Measurements from ENCODE around the gene TRABD2A. TPM values are rescaled to one million over a fixed set of nuclear protein-coding genes. Genes with fewer than 3 reads are reported as not detected.
"Not testable (repeated sequence)": the region's sequence is repeated elsewhere in the genome, so short reads cannot be mapped to it uniquely, and the experiment has no call there.

TRABD2A gene
- total RNA-seq, 1 donor from 2014 or later, result 0.84 TPM

GRCh38 chr2:84781942-84782716, 98.8 kb downstream of the TRABD2A start:
- Mint-ChIP-seq H3K4me3 (no peak overlapping the region), H3K4me1 (no peaks in the 10 kb centered on the region), H3K36me3 (ENCODE audit: low read depth) (peaks cover 2% of the 10 kb centered on the region), H3K9me3 (peaks cover 4% of the 10 kb centered on the region), H3K27ac (ENCODE audit: unreplicated experiment) (no peak overlapping the region), H3K27me3 (ENCODE audit: low read depth) (no peaks in the 10 kb centered on the region)
- TF ChIP-seq, protein P1, sequence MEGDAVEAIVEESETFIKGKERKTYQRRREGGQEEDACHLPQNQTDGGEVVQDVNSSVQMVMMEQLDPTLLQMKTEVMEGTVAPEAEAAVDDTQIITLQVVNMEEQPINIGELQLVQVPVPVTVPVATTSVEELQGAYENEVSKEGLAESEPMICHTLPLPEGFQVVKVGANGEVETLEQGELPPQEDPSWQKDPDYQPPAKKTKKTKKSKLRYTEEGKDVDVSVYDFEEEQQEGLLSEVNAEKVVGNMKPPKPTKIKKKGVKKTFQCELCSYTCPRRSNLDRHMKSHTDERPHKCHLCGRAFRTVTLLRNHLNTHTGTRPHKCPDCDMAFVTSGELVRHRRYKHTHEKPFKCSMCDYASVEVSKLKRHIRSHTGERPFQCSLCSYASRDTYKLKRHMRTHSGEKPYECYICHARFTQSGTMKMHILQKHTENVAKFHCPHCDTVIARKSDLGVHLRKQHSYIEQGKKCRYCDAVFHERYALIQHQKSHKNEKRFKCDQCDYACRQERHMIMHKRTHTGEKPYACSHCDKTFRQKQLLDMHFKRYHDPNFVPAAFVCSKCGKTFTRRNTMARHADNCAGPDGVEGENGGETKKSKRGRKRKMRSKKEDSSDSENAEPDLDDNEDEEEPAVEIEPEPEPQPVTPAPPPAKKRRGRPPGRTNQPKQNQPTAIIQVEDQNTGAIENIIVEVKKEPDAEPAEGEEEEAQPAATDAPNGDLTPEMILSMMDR (conservative IDR thresholded peaks at IDR 0.05), result no peak
- DNase-seq (ENCODE audit: low read depth, low spot score), result no peak

- peaks cover 15% of the 10 kb centered on the region for H3K9me3 Mint-ChIP-seq
- H3K4me1 Mint-ChIP-seq, result no peaks in the 10 kb centered on the region
- no peaks in the 10 kb centered on the region for H3K27me3 Mint-ChIP-seq (ENCODE audit: low read depth)
- H3K36me3 Mint-ChIP-seq (ENCODE audit: low read depth), result peaks cover 4% of the 10 kb centered on the region
- DNase-seq (ENCODE audit: low read depth, low spot score), result no peak
- TF ChIP-seq, protein P1 (conservative IDR thresholded peaks at IDR 0.05), result no peak
- H3K4me3 Mint-ChIP-seq, result no peak overlapping the region
- H3K27ac Mint-ChIP-seq (ENCODE audit: unreplicated experiment), result no peak overlapping the region
These were observed 101.1 kb downstream of the TRABD2A start for GRCh38 chr2:84779781-84780180.

DNA sequence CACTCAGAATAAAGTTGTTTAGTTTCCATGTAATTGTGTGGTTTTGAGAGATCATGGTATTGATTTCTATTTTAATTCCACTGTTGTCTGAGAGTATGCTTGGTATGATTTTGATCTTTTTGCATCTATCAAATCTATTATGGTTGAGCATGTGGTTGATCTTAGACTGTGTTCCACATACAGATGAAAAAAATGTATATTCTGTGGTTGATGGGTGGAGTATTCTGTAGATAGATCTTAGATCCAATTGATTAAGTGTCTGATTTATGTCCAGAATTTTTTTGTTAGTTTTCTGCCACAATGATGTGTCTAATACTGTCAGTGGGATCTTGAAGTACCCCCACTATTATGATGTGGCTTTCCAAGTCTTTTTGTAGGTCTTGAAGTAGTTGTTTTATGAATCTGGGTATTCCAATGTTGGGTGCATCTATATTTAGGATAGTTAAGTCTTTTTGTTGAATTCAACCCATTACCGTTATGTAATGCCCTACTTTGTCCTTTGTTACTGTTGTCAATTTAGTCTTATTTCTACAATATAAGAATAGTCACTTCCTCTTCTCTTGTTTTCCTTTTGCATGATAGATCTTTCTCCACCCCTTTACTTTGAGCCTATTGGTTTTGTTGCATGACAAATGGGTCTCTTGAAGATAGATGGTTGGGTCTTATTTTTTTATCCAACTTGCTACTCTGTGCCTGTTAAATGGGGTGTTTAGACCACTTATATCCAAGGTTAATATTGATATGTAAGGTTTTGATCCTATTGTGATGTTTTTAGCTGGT, 101.8 kb downstream of the TRABD2A start:
- Mint-ChIP-seq H3K4me1 (no peaks in the 10 kb centered on the region), H3K4me3 (no peak overlapping the region), H3K27ac (ENCODE audit: unreplicated experiment) (no peak overlapping the region), H3K36me3 (ENCODE audit: low read depth) (peaks cover 4% of the 10 kb centered on the region), H3K27me3 (ENCODE audit: low read depth) (no peaks in the 10 kb centered on the region), H3K9me3 (peaks cover 19% of the 10 kb centered on the region)
- TF ChIP-seq, protein P1 (conservative IDR thresholded peaks at IDR 0.05), result no peak
- no peak for DNase-seq (ENCODE audit: low read depth, low spot score)

GRCh38 chr2:84776011-84776410, 104.9 kb downstream of the TRABD2A start:
- peaks cover 36% of the 10 kb centered on the region for H3K9me3 Mint-ChIP-seq
- H3K4me3 Mint-ChIP-seq, result no peak overlapping the region
- H3K36me3 Mint-ChIP-seq (ENCODE audit: low read depth), result peaks cover 13% of the 10 kb centered on the region
- H3K4me1 Mint-ChIP-seq, result no peaks in the 10 kb centered on the region
- no peak overlapping the region for H3K27ac Mint-ChIP-seq (ENCODE audit: unreplicated experiment)
- no peak for DNase-seq (ENCODE audit: low read depth, low spot score)
- TF ChIP-seq, protein P1 (conservative IDR thresholded peaks at IDR 0.05), result no peak
- H3K27me3 Mint-ChIP-seq (ENCODE audit: low read depth), result no peaks in the 10 kb centered on the region

DNA sequence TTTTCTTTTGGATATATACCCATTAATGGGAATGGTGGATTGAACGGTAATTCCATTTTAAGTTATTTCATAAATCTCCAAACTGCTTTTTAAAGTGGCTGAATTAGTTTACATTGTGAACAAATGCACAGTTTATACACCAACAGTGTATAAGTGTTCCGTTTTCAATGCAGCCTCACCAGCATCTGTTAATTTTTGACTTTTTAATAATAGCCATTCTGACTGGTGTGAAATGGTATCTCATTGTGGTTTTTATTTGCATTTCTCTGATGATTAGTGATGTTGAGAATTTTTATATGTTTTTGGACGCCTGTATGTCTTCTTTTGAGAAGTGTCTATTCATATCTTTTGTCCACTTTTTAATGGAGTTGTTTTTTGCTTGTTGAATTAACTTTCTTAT, 107.3 kb downstream of the TRABD2A start:
- not testable (repeated sequence) for H3K27me3 Mint-ChIP-seq (ENCODE audit: low read depth); H3K4me3 Mint-ChIP-seq; H3K27ac Mint-ChIP-seq (ENCODE audit: unreplicated experiment); DNase-seq (ENCODE audit: low read depth, low spot score); H3K4me1 Mint-ChIP-seq
- Mint-ChIP-seq H3K9me3 (peaks cover 36% of the 10 kb centered on the region), H3K36me3 (ENCODE audit: low read depth) (peaks cover 17% of the 10 kb centered on the region)

Other genes with a start within 250 kb of the TRABD2A start
- 1,431 and 1,563 TPM in 2 replicates for gene TMSB10, start 24.6 kb upstream of the TRABD2A start, total RNA-seq
- gene KCMF1, start 90.1 kb upstream of the TRABD2A start, total RNA-seq, result 57.0 and 61.2 TPM in 2 replicates

Data from neural crest cell (in vitro differentiated cells).